Measurements from ENCODE around the gene TAGLN3.

Gene TAGLN3

DNA sequence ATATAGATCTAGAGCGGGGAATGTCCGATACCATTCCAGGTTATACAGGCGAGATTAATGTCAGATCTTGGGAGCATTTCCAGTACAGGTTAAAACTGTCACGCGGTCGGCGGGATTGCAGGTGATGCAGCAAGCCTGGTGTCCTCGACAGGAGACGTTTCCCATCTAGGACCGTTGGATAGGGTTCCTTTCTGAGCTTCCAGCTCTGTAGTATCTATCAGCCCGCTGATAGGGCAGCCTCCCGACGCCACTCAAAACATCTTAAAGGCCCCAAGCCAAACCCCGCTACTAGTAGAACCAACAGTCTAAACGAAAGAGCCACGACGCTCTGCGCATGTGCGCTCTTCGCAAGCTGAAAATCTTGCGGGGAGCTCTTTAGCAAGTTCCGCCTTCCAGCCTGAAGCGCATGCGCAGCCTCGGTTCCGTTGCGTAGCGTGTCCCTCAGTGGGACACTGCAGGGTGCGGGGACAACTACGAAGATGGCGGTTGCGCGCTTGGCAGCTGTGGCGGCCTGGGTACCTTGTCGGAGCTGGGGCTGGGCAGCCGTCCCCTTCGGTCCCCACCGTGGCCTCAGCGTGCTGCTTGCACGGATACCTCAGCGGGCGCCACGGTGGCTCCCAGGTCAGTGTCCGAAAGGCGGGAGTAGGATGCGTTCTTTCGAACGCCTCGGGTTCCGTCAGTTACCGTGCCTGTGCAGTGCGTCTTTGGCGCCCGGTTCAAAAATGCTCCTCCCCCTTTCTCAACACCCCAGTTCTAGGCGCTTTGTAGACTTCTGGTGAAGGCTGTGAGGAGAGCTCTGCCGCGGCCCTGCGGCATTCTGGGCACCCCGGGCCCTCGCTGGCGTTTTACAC is 19.9 kb upstream of the TAGLN3 start, which contains the start of gene ABHD10:
Gene ABHD10, plus strand, starts transcription at position 444 of the 851 bp plus-strand sequence. Its CDS starts 36 bp downstream, at position 480.
- peak; percentile 94 for DNase-seq (ENCODE audit: low read depth)

DNA sequence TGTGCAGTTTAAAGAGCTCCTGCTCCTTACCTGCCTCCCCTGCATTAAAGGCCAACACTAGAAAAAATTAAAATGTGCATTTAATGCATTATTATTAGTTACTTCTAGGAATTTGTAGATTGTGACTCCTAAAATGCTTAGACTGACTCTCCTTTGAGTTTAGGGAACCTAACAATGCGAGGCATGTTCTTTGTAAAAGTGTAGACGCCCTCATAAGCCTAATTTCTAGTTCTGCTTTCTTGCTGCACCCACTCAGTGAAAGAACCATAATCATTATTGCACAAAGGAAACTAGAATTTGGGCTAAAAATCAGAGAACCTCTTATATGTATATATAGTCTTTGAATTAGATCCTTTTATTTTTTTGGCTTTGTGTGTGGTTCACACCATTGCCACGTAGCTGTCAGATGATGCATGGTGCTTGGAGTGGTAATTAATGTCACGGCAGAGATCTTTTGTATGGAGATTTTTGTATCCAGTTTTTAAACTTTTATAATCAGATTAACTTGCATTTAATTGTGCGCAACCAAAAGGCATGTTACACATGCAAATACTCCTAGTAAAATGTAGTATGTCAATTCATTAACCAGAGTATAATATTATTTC is 19.2 kb upstream of the TAGLN3 start:
- DNase-seq (ENCODE audit: low read depth) = no peak

GRCh38 chr3:111980716-111981456 is 17.8 kb upstream of the TAGLN3 start:
- no peak for DNase-seq (ENCODE audit: low read depth)

- DNase-seq (ENCODE audit: low read depth) = no peak
Measured at GRCh38 chr3:111981457-111981763, 17.3 kb upstream of the TAGLN3 start.

DNA sequence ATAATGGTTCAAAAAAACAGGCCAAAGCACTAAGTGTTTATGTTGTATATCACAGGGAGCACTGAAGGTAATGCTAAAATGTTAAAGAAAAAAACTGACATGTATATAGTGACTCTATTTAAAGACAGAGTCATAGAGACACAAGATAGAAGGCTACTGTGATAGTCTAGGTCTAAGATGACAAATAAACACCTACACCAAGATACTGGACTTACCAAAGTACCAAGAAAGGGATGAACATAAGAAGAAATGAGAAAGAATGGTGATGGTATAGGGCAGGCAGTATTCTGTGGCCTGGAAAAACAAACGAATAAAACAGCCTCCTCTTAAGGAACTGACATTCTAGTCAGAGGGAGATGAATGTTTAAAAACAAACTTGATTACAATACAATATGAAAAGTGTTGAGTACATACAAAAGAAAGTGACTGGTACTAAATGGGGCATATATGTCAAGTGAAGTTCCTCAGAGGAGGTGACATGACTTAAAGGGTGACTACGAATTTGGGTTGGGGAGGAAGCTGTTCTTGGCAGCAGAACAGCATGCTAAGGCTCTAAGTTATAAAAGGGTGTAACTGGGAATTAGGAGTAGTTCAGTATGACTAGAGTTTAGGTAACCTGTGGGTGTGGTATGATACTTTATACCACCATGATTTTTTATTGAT is 14.0 kb upstream of the TAGLN3 start:
- no peak for DNase-seq (ENCODE audit: low read depth)

DNA sequence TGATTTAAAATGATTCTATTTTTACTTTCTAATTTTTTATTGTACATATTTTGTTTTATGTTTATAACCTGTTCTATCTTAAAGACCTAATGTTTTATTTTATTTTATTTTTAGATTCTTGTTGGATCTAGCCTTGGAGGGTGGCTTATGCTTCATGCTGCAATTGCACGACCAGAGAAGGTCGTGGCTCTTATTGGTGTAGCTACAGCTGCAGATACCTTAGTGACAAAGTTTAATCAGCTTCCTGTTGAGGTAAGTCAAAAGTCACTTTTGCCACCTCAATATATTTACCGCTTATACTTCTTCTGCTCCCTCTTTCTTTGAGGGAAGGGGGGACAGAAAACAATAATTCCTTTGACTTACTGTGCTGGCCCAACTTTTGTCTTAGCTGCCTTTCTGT is 11.9 kb upstream of the TAGLN3 start:
- no peak for DNase-seq (ENCODE audit: low read depth)

DNA sequence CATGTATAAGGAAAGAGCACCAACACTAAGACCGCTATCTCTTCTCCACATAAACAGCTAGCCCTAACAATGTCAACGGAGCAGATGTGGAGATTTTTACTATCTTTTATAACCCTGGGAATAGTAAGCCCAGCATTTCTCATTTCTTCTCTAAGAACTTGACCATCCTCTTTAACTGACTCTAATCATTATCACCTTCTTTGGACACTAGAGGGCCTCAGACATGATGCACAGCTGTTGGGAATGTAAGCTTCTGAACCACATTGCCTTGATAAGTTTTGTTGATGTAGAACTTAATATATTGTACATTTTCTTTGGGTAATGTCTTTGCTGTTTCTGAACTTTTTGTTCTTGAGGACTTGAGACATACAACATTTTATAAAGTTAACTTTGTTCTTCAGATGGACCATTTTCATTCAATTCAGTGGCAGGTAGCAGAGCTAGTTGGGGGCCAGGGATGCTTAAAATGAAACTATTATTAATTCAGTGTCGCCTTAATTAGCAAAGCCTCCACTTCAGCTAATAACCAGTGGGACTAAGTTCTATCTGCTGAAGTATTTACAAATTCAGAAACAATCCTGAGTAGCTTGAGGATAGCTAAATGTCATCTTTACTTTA is 9.6 kb upstream of the TAGLN3 start:
- no peak for DNase-seq (ENCODE audit: low read depth)

GRCh38 chr3:111993038-111993437 is 5.7 kb upstream of the TAGLN3 start:
- no peak for DNase-seq (ENCODE audit: low read depth)

DNA sequence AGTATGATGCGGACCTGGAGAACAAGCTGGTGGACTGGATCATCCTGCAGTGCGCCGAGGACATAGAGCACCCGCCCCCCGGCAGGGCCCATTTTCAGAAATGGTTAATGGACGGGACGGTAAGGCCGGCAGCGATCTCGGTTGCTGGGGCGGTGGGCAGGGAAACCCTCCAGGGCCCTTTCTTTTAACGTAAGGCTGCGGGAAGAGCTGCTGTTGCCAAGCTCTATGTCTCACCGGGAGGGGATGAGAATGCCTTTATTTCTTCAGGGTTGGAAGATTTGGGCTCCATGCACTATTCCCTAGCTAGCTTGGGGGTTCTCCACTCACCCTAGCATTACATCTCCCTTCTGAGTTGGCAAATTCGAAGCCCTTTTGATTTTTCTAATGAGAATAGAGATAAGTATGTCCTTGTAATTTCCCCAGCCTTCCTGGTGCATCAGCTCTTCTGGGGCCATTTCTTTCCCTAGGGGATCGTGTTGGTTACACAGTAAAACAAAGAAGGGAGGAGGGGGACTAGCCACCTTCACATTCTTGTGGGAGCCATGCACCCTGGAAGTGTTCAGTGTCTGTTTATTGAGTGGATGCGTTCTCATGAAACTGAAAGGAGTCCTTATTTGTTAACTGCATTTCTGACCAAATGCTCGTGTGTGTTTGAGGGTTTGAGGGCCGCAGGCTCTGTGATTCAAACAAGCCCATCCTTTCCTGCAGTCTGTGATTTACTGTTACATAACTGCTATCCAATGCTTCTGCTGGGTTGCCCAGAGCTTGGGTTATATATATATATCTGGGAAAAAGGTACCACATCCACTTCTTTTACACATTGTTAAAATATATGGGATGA is 982 bp downstream of the TAGLN3 start:
- DNase-seq (ENCODE audit: low read depth) = no peak

GRCh38 chr3:112000367-112000771 is 1.6 kb downstream of the TAGLN3 start:
- DNase-seq (ENCODE audit: low read depth) = no peak

GRCh38 chr3:112000966-112001365 is 2.2 kb downstream of the TAGLN3 start:
- no peak for DNase-seq (ENCODE audit: low read depth)

GRCh38 chr3:112001526-112001925 is 2.8 kb downstream of the TAGLN3 start:
- DNase-seq (ENCODE audit: low read depth) = no peak

DNA sequence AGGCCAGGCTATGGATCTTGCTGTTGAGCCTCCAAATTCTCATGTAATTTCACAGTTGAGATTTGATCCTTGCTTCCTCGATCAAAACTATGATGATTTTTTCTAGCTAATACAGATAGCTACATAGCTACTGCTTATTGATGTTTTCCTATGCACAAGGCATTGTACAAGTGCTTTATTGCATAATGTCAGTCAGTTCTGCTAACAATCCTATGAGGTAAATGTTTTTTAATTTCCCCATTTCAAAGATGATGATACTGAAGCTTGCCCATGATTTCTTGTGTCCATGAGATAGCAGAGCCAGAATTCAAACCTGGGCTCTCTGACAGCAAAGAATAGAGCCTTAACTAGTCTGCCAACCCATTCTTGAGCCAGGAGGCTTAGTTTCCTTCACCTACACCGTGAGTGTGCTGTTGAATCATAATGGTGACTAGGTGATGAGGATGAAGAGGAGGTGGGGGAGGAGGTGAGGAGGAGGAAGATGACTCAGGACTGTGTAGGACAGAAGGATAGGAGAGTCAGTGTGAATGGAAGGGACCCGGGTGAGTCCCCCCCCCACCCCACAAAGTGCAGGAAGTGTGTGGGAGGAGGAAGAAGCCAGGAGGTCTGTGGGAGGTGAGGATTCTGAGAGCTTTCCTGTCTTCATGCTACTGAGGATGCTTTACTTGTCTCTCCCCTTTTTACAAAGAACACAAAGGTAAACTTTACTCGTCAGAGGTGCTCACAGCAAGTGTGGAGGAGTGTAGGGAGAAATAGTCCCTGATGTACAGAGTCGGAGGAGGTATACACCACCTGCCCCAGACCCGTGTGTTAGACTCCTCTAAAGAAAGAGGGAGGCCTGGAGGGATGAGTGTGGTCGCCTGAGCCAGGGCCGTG is 3.6 kb downstream of the TAGLN3 start:
- DNase-seq (ENCODE audit: low read depth) = no peak

DNA sequence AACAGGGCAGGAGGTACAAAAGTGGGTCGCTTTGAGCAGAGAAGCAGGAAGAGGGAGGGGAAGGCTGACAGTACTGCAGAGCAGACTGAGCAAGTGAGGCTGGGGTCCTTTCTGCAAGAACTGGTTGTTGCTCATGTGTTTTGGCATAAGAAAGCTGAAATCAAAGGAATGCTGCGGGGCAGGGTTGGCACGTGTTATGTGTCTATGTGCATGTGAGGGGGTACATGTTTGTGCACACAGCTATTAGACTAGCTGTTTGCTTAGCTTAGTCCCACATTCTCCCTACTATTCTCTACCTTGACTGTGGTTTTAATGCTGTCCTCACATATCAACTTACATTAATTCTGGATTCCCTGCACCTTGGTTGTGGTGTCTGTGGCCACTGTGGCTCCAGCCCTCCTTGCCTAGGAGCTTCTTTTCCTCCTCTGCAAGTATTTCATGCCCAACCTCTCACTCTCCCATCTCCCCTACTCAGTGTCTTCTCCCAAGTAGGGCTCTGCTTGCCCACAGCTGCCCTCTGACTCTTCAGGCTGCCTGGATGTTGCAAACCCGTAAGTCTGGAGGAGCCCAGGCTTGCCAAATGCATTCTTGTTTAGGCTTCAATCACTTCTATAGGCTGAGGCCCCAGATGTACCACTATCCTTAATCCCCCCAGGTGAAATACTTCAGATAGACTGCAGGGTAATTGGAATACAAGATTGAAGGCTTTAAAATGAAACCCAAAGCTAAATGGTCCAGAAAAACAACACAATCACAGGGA is 4.8 kb downstream of the TAGLN3 start:
- no peak for DNase-seq (ENCODE audit: low read depth)

- no peak for DNase-seq (ENCODE audit: low read depth)
Measured at GRCh38 chr3:112004187-112004586, 5.5 kb downstream of the TAGLN3 start.

GRCh38 chr3:112004669-112005068 is 5.9 kb downstream of the TAGLN3 start:
- DNase-seq (ENCODE audit: low read depth) = no peak

DNA sequence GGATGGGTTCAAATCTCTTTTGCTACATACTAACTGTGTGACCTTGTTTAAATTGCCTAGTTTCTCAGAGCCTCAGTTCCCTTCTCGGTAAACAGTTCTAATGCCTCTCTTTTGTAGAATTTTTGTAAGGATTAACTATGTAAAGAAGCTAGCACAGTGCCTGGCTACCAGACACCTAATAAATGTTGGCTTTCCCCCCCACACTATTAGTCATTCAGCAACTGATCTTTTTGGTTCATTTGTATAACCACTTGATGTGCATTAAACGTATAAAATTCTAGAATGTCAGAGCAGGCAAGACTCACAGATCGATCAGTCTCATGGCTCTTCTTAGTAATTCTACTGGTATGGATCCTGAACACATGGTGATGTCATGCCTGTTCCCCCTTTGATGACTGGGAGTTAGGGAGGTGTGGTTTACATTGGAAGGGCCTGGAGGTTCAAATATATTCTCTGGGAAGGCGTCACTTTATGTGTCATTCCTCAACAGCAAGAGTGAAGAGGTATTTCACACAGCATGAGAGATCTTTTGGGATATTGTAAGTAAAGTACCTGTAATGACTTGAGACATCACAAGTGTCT is 6.5 kb downstream of the TAGLN3 start:
- no peak for DNase-seq (ENCODE audit: low read depth)

GRCh38 chr3:112007633-112008032 is 8.9 kb downstream of the TAGLN3 start:
- DNase-seq (ENCODE audit: low read depth) = no peak

DNA sequence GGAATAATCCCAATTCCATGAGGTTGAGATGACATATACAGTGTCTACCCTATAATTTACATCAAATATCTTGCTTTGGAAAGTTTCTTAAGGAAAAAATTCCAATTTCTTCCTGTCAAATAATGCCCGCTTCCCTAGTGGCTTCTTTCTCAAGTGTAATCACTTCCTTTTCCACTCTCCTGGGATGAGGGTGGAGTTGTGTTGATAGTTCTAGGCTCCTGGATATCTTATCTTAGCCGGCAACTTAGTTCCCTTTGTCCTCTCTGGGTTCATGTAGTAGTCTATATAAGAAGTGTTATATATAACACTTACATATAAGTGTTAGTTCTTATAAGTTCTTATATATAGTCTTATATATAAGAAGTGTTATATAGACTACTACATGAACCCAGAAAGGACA is 10.9 kb downstream of the TAGLN3 start:
- DNase-seq (ENCODE audit: low read depth) = no peak
